ENCODE results near the gene NUDT16L1.

The NUDT16L1 gene

DNA sequence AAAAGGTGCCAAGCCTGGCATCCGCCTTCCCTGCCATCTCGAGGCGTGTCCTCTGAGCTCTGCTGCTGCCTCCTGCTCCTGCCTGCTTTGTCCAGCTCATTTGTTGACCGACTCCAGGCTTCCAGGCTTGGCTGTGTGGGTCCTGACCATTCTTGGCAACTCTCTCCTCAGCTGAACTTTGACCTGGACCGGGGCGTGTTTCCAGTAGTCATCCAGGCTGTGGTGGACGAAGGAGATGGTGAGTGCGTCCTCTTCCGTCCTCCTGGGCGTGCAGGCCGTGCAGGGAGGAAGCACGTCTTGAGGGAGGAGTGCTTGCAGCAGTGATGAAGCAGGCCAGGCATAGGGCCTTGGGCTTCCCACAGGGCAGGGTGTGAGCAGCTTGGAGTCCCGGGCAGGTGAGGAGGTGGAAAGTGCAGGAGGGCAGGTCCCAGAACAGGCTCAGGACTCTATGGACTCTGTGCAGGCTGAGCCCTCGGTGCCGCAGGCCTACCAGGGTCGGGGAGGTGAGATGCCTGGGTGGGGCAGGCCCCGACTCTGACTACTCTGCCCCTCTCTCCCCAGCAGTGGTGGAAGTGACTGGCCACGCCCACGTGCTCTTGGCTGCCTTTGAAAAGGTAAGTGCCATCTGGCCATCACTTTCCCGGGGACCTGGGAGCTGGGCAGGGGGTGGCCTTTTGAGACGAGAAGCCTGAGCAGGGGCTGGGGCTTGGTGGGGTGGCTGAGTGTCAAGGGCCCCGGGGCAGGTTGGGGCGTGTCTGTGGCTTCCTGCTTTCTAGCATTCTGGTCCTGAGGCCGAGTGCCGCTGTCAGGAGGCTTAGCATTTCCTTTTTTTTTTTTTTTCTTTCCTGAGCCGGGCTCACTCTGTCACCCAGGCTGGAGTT, 28.6 kb upstream of the NUDT16L1 start:
- DNase-seq (ENCODE audit: low spot score) = peak; percentile 13

- no peak for DNase-seq (ENCODE audit: low spot score)
These were observed 26.7 kb upstream of the NUDT16L1 start for GRCh38 chr16:4666537-4667202.

- DNase-seq (ENCODE audit: low spot score) = no peak
These were observed 26.0 kb upstream of the NUDT16L1 start for GRCh38 chr16:4667203-4667963.

GRCh38 chr16:4668313-4668960, 24.9 kb upstream of the NUDT16L1 start:
- DNase-seq (ENCODE audit: low spot score) = no peak

DNA sequence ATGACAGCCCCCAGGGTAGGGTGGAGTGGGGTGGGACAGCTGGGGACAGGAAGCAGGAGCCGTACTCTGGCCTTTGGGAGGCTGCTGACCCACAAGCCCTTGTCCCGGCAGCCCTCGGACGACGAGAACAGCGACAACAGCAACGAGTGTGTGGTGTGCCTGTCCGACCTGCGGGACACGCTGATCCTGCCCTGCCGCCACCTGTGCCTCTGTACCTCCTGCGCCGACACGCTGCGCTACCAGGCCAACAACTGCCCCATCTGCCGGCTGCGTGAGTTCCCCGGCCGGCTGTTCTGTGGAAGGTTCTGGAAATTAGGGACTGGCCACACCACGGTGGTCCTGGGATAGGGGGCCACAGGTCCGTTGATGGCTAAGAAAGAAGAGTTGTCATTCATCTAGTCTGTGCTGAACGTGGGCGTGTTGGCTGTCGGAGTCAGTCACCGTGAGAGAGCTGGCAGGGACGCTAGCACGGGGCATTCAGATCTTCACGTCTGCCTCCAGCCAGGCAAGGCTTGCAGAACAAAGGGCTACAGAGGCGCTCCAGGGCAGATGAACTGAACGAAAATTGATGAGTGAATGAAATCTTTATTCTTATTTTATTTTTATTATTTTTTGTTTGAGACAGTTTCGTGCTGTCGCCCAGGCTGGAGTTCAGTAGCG, 19.8 kb upstream of the NUDT16L1 start:
- no peak for DNase-seq (ENCODE audit: low spot score)

DNA sequence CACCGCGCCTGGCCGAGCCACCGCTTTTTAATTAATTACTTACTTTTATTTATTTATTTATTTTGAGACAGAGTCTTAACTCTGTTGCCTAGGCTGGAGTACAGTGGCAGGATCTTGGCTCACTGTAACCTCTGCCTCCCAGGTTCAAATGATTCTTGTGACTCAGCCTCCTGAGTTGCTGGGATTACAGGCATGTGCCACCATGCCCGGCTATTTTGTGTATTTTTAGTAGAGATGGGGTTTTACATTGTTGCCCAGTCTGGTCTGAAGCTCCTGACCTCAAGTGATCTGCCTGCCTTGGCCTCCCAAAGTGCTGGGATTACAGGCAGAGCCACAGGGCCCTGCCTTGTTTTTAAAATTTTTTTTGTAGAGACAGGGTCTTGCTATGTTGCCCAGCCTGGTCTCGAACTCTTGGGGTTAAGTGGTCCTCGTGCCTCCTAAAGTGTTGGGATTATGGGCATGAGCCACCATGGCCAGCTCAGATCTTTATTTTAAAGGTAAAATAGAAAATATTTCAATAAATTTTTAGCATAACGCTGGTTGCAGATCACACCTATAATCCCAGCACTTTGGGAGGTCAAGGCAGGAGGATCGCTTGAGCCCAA, 18.3 kb upstream of the NUDT16L1 start:
- no peak for DNase-seq (ENCODE audit: low spot score)

DNA sequence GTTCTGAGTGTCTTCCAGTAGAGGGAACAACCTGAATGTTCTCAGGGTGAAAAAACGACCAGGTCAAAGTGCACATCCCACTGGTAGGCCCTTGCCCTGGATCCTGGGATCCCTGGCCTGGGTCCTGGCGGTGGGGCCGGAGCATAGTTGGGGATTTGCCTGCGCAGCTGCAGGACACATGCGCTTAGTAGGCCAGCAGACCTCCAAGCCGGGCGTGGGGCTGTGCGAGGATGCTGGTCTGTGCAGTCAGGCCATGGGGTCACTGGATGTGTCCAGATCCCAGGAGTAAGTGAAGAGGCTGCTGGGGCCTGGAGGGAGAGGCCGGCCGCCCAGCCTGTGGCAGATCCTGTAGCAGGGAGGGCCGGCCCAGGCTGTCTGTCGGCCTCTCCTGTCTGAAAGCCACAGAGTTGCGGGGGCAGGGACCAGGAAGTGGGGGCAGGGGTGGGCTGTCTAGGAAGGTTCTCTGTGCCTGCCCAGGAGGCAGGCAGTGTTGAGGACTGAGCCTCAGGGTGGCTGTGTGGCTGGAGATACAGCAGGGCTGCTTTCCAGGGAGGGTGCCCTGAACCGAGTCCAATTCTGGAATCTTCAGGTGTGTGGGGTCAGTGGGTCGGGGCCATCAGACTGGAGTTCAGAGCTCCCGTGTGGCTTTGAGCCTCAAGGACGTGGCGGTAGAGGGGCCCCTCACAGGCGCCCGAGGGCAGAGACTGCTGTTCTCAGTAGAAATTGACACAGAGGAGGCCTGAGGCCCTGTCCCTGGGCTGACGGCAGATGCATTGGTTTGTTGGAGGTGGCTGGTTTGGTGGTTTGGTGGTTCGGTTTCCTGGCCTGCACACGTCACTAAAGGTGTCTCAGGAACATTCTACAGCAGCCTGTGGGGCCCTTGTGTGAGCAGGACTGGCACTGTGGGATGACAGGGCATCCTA, 17.2 kb upstream of the NUDT16L1 start:
- no peak for DNase-seq (ENCODE audit: low spot score)

DNA sequence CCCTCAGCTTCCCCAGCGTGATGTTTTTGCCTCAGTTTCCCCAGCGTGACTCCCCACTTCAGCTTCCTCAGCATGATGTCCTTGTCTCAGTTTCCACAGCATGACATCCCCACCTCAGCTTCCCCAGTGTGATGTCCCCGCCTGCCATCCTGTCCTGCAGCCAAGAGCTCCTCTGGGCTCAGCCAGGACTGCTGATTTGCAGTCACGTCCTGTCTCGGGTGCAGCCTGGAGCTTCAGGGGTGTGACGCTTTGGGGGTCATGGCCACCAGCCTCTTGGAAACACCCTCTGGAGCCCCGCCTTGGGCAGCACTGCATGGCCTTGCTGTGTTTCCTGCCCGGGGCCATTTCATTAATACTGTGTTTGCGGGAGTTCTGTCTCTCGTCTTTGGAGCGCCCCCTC, 16.5 kb upstream of the NUDT16L1 start:
- no peak for DNase-seq (ENCODE audit: low spot score)

- DNase-seq (ENCODE audit: low spot score) = no peak
These were observed 16.0 kb upstream of the NUDT16L1 start for GRCh38 chr16:4677390-4677789.

DNA sequence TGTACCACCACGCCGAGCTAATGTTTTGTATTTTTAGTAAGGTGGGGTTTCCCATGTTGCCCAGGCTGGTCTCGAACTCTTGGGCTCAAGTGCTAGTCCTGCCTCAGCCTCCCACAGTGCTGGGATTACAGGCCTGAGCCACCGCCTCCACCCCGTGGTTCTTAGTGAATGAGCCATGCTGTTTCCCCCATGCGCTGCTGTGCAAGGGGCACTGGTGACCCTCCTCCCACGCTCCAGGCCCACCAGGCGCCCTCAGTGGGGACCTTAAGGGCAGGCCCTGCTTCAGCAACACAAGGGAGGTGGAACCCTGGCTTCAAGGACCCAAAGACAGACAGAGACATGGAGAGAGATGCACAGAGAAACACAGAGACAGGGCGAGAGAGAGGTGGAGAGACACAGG, 15.4 kb upstream of the NUDT16L1 start:
- no peak for DNase-seq (ENCODE audit: low spot score)

DNA sequence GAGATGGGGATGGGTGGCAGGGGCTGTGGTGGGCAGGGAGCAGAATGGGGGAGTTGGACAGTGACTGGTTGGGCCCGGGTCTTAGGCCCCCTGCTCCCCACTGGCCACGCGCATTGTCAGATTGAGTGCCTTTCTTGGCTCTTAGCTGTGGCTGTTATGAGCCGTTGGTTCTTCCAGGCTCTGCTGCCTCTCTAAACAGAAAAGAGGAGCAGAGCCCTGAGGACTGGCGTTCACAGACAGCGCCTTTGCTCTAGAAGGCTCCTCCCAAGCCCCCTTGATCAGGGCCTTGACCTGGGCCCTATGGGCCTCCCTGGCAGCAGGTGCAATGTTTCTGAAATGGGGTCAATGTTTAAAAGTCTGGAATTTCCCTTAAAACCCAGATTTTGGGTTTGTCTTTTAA, 14.8 kb upstream of the NUDT16L1 start:
- DNase-seq (ENCODE audit: low spot score) = no peak

GRCh38 chr16:4679156-4679849, 14.1 kb upstream of the NUDT16L1 start:
- DNase-seq (ENCODE audit: low spot score) = no peak

DNA sequence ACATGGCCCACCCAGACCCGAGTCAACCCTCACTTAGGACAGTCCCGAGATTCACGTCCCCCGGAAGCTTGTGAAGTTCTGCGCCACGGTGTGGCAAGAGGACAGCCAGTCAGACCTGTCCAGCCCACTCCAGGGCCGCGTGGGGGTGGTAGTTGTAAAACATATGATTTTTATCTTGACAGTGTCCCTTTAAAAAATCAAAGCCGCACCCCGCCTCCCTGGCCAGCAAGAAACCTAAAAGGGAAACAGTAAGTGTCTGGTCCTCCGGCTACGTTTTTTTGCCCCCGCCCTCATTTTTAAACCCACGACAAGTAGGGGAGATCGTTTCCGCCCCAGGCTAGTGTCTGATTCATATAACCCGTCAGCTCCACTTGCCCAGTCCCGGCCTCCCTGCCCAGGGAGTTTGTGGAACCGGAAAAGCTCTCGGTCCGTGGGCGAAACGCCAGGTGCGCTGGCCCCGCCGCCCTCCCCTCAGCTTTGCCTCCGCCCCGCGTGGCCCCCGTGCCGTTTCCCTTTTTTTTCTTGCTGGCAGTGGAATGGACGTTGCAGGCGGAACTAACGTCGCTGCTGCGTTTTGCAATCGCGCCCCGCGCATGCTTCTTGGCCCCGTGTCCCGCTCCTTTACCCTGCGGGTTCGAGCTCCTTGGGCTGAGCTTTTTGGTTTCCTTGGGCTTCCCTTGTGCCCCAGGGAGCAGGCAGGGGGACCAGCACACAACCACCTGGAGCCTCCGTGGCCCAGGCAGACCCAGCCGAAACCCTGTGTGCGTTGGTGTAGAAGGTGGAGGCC, 13.3 kb upstream of the NUDT16L1 start:
- no peak for DNase-seq (ENCODE audit: low spot score)

DNA sequence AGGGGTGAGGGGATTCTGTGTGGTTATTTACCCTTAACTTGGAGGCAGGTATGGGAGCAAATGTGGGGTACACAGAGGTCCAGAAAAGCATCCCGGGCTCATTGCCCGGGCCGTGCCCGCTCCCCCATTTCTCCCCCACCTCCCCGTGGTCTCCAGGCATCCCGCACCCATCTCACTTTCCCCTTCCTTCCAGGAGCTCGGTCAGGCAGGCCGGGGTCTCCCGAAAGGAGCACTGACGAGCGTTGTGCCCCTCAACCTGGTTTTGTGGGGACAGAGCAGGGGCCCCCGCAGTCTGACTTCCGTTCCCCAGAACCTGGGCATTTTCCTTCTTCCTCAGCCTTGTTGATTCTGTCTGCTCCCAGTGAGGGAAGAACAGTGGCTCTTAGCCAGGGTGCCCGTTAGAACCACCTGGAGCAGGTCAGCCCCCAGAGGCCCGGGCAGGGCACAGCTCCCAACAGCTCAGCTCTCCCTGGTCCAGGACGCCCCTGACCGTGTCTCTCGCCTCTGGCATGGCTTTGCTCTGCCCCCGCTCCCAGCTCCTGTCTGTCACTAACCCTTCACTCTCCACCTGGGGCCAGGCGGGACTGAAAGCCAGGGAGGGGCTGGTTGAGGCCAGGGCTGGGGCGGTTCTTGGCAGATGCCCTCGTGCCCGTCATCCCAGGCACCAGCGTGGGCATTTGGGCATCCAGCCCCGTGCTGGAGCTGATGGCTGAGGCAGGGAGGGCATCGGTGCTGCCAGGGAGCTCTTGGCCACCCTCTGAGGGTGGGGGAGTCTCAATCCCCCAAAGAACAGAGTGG, 12.5 kb upstream of the NUDT16L1 start:
- no peak for DNase-seq (ENCODE audit: low spot score)

DNA sequence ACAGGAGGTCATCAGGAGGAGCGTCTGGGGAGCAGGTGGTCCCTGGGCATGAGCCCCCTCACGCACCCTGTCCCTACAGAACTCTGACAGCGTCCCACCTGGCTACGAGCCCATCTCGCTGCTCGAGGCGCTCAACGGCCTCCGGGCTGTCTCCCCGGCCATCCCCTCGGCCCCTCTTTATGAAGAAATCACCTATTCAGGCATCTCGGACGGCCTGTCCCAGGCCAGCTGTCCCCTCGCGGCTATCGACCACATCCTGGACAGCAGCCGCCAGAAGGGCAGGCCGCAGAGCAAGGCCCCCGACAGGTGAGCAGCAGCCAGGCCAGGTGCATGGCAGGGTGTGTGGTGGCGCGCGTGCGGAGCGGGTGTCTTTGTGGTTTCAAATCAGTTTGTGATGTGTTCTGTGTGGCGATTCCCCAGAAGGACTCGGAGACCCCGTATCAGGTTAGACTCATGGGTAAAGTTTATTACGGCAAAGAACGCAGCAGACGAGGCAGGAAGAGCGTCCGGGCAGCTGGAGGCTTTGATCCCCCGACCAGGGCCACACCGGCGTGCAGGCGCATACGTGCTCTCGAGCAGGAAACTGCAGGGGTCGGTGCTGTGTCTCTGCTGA, 11.8 kb upstream of the NUDT16L1 start:
- no peak for DNase-seq (ENCODE audit: low spot score)

GRCh38 chr16:4682084-4682591, 11.2 kb upstream of the NUDT16L1 start:
- DNase-seq (ENCODE audit: low spot score) = no peak

- no peak for DNase-seq (ENCODE audit: low spot score)
These were observed 10.6 kb upstream of the NUDT16L1 start for GRCh38 chr16:4682616-4683254.
